T-helper 2 cell treated with Interferon-gamma antibody and Interleukin-4, amounts not matched to agents 100 ng/mL and 5 ng/mL, for 36 hours (primary cell): Measurements from ENCODE around the gene LEKR1. TPM values are rescaled to one million over a fixed set of nuclear protein-coding genes. Genes with fewer than 3 reads are reported as not detected.
"Not testable (repeated sequence)": the region's sequence is repeated elsewhere in the genome, so short reads cannot be mapped to it uniquely, and the experiment has no call there.

Source experiments
- intact Hi-C: fragments of 100-400 bp; cut with micrococcal nuclease; formaldehyde crosslinking; loops from one replicate; pipeline ENCODE4 v1.15.1; 2023
- total RNA-seq: library from RNA; stranded (reverse); gene quantifications from 2 replicates; pipeline ENCODE4 v1.2.3, GENCODE V29; 2022

Gene LEKR1
- 0.70 and 0.73 TPM in 2 replicates for total RNA-seq

DNA sequence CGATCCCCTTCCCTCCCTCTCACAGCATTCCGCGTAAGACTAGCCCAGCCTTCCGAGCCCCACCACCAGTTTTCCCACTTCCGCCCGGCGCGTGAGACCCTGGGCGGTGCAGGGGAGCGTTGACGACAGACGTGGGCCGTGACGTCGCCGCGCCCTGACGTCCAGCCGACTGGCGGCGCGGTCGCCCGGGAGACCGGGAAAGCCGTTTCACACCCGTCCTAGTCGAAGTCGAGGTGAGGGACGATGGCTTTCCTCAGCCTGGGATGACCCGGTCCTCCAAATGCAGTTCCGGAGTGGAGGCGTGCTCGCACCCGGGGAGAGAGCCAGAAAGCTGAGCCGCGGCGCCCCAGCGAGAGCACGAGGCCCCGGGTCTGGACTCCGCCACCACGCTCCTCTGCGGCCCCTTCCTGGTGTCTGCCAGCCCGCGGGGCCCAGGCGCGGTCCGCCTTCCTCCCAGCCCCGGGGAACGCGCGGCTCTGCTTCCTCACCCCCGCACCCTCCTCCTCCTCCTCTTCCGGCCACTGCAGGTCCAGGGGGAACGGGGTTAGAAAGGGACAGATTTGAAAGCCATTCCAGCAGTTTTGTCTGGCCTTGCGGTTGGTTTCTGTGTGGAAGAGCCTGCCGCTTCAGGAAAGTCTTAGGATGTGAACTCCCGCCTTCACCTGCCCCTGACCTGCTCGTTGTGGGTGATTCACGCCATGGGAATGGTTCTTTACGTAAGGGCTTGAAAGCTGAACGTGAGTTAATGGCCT, at the start of gene LEKR1:
Gene LEKR1, plus strand, starts transcription at position 210 of the 752 bp plus-strand sequence. CDS start 2,977 bp downstream, outside the sequence.
- intact Hi-C loops: loop anchor here (1.0 kb wide), 1 partner anchor 9 kb away; no protein-coding TSS in a partner anchor

- intact Hi-C loops: no loop called here
These were observed 49.3 kb upstream of the LEKR1 start for GRCh38 chr3:156776871-156777270.

DNA sequence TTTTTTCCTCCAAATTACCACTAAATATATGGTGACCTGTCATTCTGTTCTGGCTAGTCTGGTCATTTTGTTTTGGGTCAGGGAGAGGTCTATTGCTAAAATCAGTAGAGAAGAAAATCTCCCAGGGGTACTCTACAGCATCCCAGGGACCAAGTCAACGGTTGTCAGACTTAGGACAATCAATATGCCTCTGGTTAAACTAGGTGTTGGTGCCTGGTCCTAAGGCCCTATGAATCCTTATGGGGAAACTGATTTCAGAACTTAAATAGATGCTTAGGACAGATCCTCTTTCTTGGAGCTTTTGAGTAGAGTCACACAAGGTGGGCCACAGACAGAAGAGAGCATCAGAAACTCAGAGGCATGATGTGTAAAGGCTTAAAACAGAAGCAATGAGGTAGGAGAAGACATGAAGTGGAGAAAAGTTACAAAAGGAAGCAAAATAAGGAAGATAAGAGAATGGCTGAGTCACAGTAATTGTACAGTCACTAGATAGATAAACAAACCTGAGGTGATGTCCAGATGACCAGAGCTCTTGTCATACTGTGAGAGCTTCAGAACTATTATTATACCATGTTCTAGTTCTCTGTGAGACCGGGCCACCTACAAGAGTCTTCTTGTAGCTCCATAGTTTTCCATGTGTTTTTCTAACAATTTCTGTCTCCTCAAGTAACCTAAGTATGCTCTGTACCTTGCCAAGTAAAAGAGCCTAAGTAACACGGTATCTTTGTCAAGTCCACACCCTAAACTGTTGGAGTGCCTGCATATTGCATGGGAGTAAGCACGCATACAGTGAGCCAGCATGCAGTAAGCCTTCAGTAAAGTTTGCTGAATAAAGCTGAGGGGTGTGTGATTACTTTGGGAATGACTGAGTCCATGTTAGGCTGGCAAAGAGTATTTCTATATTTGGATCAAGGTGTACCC, 44.6 kb upstream of the LEKR1 start:
- intact Hi-C loops: no loop called here

- intact Hi-C loops: no loop called here
These were observed 43.8 kb upstream of the LEKR1 start for GRCh38 chr3:156782319-156782718.

DNA sequence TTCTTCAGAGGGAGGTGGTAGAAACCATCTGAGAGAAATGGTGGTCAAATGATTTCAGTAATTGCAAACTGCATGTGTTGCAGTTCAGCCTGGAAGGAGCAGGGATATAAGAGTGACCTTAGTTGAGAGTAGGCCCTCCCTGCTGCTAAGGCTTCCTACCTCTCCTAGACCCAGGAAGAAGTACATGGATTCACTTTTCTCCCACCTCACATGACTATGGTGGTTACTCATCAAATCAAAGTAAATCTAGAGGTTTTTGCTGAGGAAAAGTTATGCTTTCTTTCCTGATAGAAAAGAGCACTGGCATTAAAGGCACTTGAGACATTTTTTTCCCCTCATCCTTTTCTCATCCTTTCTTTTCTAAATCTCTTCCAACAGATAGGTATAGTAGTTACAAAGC, 43.2 kb upstream of the LEKR1 start:
- intact Hi-C loops: no loop called here

DNA sequence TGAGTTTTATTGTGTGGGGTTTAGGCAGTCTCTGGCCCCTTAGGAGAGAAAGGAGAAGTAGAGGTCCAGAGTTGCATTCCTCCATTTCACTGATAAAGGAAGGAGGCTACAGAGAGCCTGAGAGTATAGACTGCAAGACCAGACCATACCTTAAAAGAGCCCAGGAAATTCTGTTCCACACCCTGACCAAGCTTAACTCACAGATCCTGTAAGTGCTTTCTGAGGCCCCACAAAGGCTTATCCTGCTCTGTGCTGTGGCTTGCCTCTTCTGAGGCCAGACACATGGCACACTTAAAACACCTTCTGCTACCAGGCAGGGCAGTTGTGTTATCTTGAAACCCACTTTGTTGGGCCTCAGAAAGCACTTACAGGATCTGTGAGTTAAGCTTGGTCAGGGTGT, 39.2 kb upstream of the LEKR1 start:
- intact Hi-C loops: no loop called here

GRCh38 chr3:156787926-156788663, 38.1 kb upstream of the LEKR1 start:
- intact Hi-C loops: no loop called here

- intact Hi-C loops: no loop called here
These were observed 37.3 kb upstream of the LEKR1 start for GRCh38 chr3:156788846-156789245.

GRCh38 chr3:156790156-156790555, 36.0 kb upstream of the LEKR1 start:
- intact Hi-C loops: no loop called here

DNA sequence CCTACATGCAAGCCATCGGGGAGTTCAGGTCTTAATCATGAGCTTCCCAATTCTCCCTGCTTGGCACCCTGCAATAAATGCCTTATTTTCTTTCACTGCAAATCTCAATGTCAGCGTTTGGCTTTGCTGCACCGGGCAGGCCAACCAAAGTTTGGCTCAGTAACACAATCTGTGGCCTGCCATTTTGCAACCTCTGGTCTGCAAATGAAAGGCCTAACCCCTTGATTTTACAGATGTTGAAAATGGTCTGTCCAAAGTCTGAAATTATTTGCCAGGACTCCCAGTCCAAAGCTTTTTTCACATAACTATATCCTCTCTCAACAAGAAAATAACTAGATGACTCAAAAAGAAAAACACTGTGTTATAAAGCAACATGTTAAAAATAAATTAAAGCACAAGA, 34.0 kb upstream of the LEKR1 start:
- intact Hi-C loops: loop anchor here (2.0 kb wide), 1 partner anchor 25 kb away; no protein-coding TSS in a partner anchor

GRCh38 chr3:156792536-156792935, 33.6 kb upstream of the LEKR1 start:
- intact Hi-C loops: loop anchor here (2.0 kb wide), 1 partner anchor 24 kb away; no protein-coding TSS in a partner anchor

GRCh38 chr3:156792945-156793344, 33.2 kb upstream of the LEKR1 start:
- intact Hi-C loops: loop anchor here (2.0 kb wide), 1 partner anchor 24 kb away; no protein-coding TSS in a partner anchor

GRCh38 chr3:156793400-156793799, 32.8 kb upstream of the LEKR1 start:
- intact Hi-C loops: loop anchor here (2.0 kb wide), 1 partner anchor 23 kb away; no protein-coding TSS in a partner anchor

DNA sequence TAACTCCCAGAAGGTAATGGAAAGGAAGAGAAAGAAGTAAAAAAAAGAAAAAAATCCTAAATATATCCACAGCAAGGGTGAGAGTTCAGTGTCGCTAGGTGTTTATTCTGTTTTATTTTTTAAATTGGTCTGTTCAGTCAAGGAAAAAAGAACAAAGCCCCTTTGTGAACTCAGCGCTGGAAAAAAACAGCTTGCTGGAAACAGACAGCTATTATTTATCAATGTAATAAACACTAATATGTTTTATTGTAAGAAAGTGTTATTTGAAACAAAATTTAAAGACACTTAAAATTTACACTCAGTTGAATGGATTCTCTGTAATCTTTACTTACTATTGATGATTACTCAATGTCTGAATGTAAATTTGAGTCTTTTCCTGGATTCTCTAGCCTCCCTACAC, 32.3 kb upstream of the LEKR1 start:
- intact Hi-C loops: loop anchor here (2.0 kb wide), 1 partner anchor 23 kb away; no protein-coding TSS in a partner anchor

- intact Hi-C loops: no loop called here
These were observed 30.2 kb upstream of the LEKR1 start for GRCh38 chr3:156795890-156796481.

DNA sequence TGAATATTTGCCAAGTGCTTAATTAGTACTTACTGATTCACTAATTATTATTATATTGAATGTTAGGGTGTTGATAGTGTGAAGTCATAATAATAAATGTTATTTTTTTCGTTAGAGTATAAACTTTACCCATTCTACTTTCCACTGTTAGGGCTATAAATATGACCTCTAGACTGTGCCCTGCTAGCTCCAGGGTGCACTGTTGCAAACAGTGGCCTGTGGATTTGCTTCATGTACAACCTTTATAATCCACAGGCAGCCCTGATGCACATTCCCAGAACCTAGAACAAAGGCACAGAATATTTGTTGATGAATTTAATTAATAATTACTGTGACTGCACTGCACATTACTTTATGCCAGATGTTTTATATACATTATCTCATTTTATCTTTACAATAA, 28.8 kb upstream of the LEKR1 start:
- intact Hi-C loops: no loop called here

DNA sequence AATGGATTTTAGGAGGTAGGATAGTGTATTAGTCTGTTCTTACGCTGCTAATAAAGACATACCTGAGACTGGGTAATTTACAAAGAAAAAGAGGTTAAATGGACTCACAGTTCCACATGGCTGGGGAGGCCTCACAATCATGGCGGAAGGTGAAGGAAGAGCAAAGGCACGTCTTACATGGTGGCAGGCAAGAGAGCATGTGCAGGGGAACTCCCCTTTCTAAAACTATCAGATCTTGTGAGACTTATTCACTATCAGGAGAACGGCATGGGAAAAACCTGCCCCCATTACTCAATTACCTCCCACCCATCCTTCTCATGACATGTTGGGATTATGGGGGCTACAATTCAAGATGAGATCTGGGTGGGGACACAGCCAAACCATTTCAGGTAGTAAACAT, 25.9 kb upstream of the LEKR1 start:
- intact Hi-C loops: not testable (repeated sequence)

GRCh38 chr3:156801746-156802145, 24.4 kb upstream of the LEKR1 start:
- intact Hi-C loops: no loop called here

DNA sequence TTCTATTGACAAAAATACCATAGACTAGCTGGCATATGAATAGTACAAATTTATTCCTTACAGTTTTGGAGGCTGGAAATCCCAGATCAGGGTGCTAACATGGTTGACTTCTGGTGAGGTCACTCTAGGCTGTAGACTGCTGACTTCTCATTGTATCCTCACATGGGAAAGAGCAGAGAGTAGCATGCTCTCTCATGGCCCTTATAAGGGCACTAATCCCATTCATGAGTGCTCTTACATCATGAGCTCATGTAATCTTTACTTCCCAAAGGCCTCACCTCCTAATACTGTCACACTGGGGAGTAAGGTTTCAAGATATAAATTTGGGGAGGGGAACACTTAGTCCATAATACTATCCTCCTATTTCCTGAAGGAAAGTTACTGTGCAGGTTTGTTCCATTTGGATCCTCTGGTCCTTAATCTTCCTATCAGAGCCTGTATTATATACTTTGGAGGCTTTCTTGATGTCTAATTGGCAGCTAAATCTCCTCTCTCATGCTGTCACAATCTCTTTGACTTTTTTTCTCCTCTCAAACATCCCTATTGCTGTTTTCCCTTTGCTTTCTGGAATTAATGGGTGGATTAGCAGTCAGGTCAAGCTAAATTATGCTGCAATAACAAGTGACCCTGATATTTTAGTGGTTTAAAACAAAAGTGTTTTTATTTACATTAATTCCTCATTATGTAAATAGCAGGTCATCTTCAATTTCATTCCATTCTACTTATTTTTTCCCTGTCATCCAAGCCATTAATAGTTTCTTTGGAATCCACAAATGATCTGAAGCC, 23.1 kb upstream of the LEKR1 start:
- intact Hi-C loops: no loop called here
